Dedifferentiated amniotic fluid mesenchymal stem cell (primary cell): ENCODE measurements around the gene SOHLH1.

Experiments used
- DNase-seq: peaks from one replicate; pipeline ENCODE4 v3.0.0-alpha.2; 2016; ENCODE audit errors: extremely low spot score

The SOHLH1 gene

DNA sequence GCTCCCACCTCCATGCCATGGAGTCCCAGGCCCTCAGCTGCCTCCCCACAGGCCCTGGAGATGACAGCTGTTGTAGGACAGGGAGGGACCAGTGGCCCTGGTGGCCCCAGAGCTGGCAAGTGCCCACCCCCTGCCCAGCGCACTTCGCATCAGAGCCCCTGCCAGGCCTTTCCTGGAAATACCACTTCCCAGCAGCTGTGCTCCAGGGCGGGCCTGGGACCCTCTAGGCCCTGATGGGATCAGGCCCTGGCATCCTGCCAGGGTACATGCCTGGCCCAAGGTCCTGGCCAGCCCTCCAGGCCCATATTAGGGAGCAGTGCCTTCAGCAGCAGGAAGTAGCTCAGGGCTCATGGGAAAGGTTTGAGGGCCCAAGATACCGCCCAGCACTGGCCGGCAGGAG, 5.2 kb upstream of the SOHLH1 start:
- DNase-seq = no peak

DNA sequence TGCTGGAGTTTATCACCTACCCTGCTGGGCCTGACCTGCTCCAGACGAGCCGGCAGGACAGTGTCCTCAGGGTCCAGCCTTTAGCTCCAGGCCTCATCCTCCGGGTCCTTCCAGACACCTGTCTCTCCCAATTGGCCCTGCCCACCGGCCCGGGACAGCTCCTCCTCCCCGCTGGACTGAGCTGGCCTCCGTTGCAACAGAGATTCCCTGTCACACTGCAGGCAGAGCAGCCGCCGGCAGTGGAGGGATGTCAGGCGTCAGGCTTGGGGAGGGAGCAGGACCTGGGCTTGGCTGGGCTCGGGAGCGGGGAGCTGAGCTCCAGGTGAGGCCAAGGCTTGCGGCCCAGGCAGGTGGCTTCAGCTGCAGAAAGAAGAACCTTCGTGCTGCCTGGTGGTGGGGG, 4.4 kb upstream of the SOHLH1 start:
- no peak for DNase-seq

DNA sequence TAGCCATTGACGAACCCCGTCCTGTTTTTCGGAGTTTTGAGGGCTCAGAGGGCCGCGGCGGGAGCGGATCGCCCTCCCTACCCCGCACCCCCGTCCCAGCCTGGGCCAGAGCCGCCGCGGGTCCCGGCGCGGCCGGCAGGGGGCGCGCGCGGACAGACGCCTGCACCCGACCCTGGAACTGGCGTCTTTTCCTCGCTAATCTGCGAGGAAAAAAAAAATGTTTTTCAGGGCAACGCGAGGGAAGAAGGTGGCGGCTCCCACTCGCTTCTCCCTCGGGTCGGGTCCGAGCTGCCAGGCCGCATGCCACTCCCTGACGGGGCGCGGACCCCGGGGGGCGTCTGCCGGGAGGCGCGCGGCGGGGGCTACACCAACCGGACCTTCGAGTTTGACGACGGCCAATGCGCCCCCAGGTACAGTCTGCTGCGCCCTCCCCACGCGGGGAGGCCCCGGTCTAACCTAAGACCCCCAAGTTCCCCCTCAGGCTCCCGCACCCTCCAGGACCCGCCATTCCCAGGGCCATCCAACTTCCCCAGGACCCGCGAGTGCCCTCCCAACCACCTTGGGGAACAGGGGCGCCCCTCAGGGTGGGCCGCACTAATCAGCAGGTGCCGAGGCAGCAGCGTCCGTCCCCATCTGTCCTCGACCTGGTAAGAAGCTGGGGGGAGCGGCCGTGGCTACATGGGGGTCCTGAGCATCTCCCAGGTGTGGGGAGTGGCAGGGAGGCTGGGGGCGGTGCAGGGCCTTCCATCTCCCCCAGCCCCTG, 2.9 kb upstream of the SOHLH1 start, which contains the start of gene KCNT1:
TSS of gene KCNT1 (plus strand) at position 227 of the 763 bp plus-strand sequence. CDS start at position 301, 74 bp downstream.
- no peak for DNase-seq

DNA sequence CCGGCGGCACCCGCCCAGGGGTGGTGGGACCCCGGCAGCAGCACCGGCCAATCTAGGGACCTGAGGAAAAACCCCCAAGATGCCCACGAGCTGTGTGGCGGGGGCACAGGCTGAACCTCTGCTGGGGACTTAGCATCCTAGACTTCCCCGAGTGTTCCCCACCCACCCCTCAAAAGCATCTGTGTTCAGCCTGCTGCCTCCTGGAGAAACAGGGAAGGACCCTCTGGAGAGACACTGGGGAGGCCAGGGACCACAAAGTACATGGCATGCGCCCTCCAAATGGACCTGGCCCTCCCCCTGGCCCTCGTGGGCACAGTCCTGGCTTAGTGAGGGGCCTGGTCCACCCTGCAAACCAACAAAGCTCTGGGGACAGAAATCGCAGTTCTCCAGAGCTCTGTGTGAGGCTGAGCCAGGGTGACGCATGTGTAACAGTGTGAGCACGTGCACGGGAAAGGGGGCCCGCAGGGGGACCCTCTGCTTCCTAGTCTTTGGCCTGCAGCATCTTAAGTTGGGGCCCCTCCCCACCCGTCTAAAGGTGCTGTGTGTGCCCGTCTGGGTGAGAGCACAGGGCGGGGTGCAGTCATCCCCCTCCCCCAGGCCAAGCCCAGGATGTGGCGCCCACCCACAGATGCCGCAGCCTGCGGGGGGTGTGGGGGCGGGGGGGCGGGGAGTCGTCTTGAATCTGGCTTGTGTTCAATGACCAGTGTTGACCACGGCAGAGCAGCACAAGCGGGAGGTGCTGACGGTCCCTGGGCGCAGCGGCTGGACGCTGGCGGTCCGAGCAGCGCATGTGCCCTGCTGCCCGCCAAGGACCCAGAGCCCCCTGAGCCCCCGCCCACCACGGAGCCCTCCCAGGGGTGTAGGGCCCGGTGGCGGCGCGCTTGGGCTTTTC, 2.0 kb upstream of the SOHLH1 start:
- no peak for DNase-seq

DNA sequence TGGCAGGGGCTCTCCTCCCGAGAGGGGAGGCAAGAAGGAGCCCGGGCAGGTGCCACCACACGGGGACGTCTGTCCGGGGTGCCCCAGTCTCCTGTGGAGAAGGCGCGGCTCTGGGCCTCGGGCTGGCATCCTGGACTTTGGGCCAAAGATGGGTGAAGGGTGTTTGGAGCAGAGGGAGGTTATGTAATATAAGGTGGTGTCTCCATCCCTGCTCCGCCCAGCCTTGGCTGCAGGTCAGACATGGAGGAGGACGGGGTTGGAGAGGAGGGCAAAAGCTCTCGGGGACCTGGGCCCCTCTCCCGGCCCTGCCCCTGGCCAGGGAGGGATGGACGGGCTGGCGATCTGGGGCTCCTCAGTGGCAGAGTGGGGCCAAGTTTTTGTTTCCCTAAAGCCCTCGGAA, 1.2 kb upstream of the SOHLH1 start:
- no peak for DNase-seq

DNA sequence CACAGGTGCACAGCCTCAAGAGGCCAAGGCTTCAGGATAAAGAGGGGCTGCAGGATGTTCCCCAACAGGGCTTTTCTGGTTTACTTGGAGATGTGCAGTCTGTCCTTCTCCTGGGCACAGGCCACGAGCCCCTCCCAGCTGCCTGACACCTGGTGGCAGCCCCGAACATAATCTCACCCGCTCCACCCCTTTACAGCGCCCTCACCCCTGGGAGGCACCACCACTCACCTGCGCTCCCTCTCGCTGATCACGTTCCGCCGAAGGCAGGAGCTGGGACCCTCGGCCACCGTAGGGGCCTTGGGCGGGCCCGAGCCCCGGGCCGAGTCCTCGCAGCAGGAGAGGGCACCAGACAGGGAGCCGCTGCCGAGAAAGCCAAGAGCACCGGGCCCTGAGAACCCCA, 514 bp downstream of the SOHLH1 start:
- DNase-seq = no peak

DNA sequence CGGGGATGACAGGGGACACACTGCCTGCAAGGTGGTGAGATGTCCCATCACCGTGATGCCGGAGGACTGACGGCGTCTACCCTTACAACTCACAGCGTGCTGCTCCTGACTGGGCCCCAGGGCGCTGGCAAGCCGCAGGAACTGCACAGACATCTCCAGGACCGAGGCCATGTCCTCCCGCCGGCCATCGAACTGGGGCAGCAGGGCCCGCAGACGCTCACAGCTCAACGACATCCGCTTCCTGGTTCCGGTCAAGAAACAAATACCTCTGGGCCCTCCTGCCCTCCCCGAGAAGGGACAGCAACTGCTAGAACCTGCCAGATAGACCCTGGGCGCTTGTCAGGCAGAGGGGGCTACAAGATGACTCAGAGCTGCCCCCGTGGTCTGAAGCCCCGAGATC, 1.0 kb downstream of the SOHLH1 start:
- no peak for DNase-seq

DNA sequence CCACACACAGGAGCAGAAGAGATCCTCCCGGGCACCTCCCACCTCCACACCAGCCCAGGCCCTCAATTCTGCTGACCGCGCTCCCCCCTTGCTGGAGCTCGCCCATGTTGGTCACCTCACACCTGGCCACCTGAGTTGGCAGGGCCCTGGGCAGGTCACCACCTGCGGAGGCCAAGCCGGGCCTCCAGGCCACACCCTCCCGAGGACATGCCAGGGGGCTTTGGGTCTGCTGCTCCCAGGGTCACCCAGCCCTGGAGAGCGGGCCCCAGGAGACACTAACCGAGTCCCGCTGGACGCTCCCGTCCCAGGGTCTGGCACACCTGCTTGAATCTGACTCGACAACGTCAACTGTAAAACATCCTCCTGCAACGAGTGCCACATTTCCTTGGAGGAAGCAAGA, 2.1 kb downstream of the SOHLH1 start:
- DNase-seq = no peak

DNA sequence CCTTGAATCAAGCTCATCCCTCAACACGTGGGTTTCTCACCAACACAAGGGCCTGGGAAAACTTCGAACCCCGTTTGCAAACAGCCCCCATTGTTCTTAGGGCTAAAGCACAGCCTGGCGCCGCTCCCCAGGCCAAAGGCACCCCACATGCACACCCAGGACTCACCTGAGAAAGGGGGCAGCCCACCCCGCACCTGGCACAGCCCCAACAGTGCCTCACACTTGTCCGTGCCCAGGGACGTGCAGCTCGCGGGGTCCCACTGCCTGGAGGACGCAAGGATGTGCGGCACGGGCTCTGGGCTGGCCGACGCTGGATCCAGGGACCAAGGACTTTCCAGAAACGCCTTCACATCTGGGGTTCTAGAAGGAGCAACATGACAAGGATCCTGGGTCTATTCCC, 2.8 kb downstream of the SOHLH1 start:
- no peak for DNase-seq

DNA sequence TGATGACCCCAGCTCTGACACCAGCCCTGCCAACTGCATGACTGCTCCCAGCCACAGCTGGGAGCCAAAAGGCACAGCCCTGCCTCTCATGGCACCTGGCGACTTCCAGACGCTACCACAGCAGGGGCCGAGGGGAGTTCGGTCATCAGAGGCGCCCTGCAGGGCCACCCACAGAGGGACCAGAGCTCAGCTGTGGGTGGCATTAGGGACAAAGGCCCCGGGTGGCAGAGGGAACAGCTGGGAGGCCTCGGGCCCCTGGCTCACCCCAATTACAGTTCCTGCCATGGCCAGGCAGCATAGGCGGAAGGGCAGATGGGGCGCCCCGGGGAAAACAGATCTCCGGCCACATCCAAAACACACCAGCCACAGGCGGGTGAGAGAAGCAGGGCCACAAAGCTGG, 3.6 kb downstream of the SOHLH1 start:
- no peak for DNase-seq

DNA sequence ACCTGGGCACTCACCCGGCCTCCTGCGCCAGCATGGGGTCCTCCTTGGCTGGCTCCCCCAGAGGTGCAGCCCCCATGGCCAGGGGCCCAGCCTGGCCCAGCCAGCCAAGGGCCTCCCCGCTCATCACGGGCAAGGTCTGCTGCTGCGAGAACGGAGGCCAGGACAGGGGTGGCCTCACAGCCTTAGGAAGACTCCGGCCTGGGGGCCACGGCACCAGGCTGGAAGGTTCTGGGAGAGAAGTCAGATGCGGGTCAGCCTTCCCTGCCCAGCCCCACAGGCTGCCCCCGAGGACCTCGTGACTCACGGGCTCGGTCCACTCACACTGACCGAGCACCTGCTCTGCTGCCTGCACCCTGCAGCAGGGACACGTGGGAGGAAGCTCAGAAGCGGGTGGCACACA, 4.2 kb downstream of the SOHLH1 start:
- no peak for DNase-seq

DNA sequence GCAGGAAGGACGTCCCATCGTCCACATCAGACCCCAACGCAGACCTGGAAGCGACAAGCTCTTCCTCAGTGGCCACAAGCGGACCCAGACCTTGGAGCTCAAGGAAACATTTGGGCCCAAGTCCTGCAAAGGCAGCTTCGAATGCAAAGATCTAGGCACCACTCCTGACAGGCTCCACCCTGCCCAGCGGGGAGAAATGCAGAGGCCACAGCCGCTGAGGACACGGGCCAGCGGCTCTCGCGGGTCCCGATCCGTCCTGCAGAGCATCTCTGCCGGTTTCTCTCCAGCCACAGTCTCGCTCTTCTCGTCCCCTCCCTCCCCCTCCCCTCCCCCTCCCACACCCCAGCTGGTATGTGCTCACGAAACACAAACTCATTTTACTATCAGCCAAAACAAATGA, 4.9 kb downstream of the SOHLH1 start:
- no peak for DNase-seq

DNA sequence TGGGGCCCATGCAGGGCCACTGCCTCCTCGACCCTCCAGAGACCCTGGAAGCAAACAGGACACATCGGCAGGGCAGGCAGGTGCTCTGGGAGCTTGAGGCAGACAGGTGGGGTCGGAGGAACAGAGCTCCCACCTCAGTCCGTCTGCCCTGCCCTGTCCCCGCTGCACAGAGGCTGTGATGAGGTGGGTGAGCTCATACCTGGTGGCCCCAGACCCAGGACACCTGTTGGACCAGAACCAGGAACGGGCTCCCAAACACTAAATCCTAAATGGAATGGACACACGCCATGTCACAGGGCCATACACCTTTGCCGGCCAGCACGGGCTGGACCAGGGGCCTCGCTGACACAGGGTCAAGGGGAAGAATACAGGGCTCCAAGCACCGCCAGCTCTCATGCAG, 5.5 kb downstream of the SOHLH1 start:
- no peak for DNase-seq

DNA sequence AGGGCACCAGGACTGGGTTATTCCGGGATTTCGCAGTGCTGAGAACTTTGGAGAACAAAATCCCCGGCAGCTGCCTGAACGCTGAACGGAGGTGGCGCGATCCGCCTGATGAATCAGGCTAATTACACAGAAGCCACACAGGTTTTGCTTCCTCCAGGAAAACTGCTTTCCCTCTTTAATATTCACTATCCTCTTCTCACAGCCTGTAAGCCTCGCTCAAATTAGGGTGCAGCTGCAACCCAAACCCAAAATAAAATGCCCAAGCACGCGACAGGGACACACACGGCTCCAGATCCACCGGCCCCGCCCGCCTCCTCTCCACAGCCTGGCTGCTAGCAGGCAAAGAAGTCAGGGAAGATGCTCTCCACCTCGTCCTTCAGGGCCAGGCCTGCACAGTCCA, 6.0 kb downstream of the SOHLH1 start:
- no peak for DNase-seq

DNA sequence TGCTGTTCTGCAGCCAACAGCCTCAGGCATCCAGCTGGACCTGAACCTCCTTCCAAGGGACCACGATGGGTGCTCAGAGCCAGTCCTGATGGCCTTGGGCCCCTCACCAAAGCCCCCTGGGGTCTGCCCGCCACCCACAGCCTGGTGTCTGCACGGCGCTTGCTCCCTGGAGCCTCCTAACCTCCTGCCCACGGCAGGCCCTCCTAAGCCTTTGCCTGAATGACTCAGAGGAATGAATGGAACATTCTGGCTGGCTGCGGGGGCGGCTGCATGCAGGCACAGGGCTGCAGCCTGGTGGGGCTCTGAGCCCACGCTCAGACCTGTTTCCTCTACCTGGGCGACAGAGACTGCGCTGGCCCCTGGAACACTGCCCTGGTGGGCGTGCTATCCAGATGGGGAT, 6.9 kb downstream of the SOHLH1 start:
- DNase-seq = peak; percentile 16

DNA sequence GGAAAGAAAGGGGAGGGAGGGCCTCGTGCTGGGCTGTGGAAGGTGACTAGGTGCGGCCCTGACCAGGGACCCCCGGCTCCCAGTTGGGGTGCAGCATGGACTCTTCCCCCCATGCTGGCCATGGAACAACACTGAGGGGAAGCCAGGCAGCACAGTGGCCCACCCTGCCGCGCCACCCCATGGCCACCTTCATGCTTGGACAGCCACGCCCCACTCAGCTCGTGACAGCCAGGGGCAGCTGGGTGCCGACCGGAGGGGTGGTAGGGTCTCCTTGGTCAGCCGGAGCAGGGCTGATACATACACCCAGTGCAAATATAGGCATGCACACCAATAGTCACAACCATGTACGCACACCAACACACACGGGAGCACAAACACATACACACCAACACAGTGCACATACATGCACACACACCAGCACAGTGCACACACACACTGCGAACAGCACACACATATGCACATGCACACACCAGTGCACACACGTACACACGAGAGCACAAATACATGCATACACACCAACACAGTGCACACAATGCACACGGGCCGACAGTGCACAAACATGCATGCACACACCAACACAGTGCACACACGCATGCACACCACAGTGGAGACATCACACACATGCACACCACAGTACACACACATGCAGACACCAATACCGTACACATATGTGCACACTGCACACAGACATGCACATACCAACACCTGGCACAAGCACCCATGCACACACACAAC, 8.3 kb downstream of the SOHLH1 start:
- DNase-seq = no peak

DNA sequence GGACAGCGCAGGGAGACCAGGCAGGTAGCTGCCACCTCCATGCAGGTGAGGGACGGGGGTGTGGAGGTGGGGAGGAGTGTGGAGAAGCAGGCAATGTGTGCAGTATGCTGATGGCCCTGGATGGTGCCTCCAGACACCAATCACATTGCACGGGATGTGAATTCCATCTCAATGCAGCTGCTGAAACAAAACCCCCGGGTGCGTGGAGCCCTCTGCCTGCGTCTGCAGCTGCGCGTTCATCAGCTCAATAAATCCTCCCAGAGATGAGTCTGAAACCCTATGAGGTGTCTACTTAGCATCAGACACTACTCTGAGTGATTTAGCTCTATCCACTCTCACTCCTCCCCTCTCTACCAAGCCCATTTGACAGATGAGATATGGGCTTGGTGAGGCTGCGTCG, 10.3 kb downstream of the SOHLH1 start:
- no peak for DNase-seq

DNA sequence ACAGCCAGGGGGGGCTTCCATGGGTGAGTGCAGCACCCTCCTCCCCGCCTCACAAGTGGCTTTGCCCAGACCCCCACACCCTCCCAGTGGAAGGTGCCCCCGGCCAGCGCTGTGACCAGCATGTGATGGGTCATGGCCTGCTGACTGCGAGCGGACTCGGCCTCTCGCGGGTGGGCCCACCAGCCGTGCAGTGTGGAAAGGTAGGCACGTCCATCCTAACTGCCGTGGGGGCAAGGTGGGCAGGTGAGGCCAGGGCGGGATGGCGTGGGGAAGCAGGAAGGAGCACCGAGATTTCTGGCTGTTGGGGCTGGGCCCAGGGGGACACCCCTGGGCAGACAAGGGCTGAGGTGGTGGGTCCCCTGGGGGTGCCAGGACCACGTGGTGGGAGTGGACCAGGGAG, 12.1 kb downstream of the SOHLH1 start:
- no peak for DNase-seq

DNA sequence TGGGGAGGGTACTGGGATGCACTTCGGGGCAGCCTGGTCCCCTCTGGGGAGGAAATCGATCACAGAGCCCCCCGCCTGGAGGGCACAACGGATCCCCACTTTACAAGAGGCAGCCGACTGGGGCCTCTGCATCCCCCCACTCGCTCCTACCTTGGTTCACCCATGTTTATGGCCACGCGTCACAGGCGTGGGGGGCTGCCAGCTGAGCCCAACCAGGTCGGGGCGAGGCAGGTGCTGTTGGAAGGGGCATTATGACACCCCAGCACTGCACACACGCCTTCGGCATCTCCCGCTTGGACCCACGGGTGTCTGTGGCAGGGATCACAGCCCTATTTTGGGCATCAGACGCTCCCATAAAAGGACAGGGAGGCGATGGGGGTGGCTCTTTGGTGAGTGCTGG, 14.6 kb downstream of the SOHLH1 start:
- no peak for DNase-seq

DNA sequence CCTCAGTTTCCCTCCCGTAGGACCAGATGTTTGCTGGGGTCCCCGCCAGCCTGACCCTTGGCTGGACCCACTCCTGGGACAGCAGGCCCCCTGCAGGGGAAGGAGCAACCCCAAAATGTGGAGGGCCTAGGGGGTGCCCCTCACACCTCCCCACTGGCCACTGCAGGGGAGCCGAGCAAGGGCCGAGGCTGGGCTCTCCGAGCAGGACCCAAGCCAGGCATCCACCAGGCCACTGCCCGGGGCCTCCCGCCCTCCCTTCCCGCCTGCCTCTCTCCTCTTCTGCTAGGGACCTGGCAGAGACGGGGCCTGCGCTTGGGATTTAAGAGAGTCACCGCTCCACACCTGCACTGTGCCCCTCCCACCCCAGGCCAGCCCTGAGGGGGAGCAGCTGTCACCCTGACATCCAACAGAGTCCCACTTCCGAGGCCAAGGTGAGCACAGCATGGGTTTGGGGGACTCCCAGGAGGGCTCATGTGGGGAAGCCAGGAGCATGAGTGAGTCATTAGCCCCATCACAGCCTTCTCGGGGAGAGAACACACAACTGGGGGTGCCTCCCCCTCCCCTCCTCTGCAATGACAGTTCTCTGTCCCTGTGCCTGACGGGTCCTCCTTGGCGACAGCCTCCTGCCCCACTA, 15.8 kb downstream of the SOHLH1 start:
- DNase-seq = no peak

DNA sequence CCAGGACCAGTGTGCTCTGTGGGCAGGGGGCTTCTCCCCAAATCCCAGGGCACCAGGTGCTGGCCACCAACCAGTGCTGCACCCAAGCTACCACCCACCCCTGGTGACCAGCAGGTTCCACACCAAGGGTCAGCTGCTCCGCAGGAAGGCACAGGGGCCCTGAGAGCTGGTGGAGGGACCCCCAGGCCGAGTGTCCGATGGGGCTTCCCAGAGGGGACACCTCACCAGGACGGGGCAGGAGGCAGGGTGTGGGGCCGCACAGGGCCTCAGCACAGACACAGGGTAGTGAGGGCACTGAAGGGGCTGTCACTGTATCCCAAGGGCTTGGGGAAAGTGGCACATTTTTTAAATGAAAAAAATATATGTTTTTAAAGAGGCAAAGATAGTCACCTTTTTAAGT, 18.1 kb downstream of the SOHLH1 start:
- no peak for DNase-seq

DNA sequence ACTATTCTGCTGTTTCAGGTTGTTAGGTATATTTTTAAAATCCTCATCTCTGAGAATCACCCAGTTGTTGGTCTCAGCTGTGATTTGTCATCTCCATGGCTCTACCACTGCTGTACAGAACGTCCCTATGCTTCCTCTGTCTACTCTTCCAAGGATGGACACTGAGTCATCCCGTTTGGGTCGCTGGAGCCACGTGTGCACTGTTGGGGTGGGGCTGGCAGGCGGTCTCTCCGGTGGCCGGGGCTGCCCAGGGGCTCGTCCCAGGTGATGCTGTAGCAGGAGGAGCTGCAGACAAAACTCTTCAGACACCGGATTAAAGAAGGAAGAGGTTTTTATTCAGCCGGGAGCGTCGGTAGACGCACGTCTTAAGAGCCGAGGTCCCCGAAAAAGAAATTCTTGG, 19.2 kb downstream of the SOHLH1 start:
- no peak for DNase-seq
